ENCODE measurements around the gene RUFY3. TPM values are rescaled to one million over a fixed set of nuclear protein-coding genes. Genes with fewer than 3 reads are reported as not detected.

The RUFY3 gene
- total and polyA plus RNA-seq, 4 donors = 9.2 to 35.2 (median 15.0) TPM

- H3K27ac ChIP-seq (ENCODE audit: low read depth in 1 of 2, low read length in 2 of 2) = no peak overlapping the region
- peaks cover 3 to 19% (median 13%) of the 10 kb centered on the region in 4 donors for H3K36me3 ChIP-seq (ENCODE audit: control insufficient read depth in 4 of 4, insufficient read depth in 3 of 4, low read depth in 1 of 4, low read length in 3 of 4)
- 42% methylated on average over 2 of the region's 2 CpGs for WGBS
- H3K9me3 ChIP-seq (ENCODE audit: control insufficient read depth in 4 of 4, low read length in 3 of 4) = no peaks in the 10 kb centered on the region
- DNase-seq (ENCODE audit: low spot score) = no peak
- no peaks in the 10 kb centered on the region for H3K4me1 ChIP-seq (ENCODE audit: control insufficient read depth in 4 of 4, insufficient read depth in 4 of 4, low read length in 3 of 4)
- H3K4me3 ChIP-seq (ENCODE audit: low read depth in 1 of 3, low read length in 3 of 3) = no peak overlapping the region
- TF ChIP-seq JUND (IDR thresholded peaks at IDR 0.05) = no peak
- TF ChIP-seq FOXA2 (IDR thresholded peaks at IDR 0.05) = no peak
- TF ChIP-seq REST (IDR thresholded peaks at IDR 0.05) = no peak
- TF ChIP-seq HNF4A (conservative IDR thresholded peaks at IDR 0.05) = no peak
- no peak for TF ChIP-seq SP1 (IDR thresholded peaks at IDR 0.05)
- no peak for TF ChIP-seq EGR1 (IDR thresholded peaks at IDR 0.05; ENCODE audit: low read depth in 2 of 2)
- TF ChIP-seq CTCF (IDR thresholded peaks at IDR 0.05; ENCODE audit: low read depth, low read length, missing input control) = no peak
- TF ChIP-seq GABPA (IDR thresholded peaks at IDR 0.05 in 1 of 2, conservative IDR thresholded peaks at IDR 0.05 in 1 of 2) = no peak
- TF ChIP-seq MAX (IDR thresholded peaks at IDR 0.05) = no peak
- no peak for TF ChIP-seq NR2F2 (IDR thresholded peaks at IDR 0.05)
- no peak for TF ChIP-seq HNF4G (IDR thresholded peaks at IDR 0.05)
- TF ChIP-seq YY1 (IDR thresholded peaks at IDR 0.05) = no peak
- no peak for TF ChIP-seq TAF1 (conservative IDR thresholded peaks at IDR 0.05)
- no peak overlapping the region for H3K9ac ChIP-seq (ENCODE audit: low read depth in 1 of 2, low read length in 2 of 2)
- H3K27me3 ChIP-seq (ENCODE audit: control insufficient read depth in 4 of 4, insufficient read depth in 4 of 4, low read length in 3 of 4) = no peaks in the 10 kb centered on the region
These were observed 95.1 kb downstream of the RUFY3 start for GRCh38 chr4:70816894-70817293.

GRCh38 chr4:70818173-70818855, 96.5 kb downstream of the RUFY3 start:
- no peak for DNase-seq (ENCODE audit: low spot score)
- H3K27me3 ChIP-seq (ENCODE audit: control insufficient read depth in 4 of 4, insufficient read depth in 4 of 4, low read length in 3 of 4) = no peaks in the 10 kb centered on the region
- H3K9ac ChIP-seq (ENCODE audit: low read depth in 1 of 2, low read length in 2 of 2) = no peak overlapping the region
- H3K4me1 ChIP-seq (ENCODE audit: control insufficient read depth in 4 of 4, insufficient read depth in 4 of 4, low read length in 3 of 4) = no peaks in the 10 kb centered on the region
- TF ChIP-seq CTCF (IDR thresholded peaks at IDR 0.05; ENCODE audit: low read depth, low read length, missing input control) (no peak), ZBTB33 (IDR thresholded peaks at IDR 0.05) (no peak)
- WGBS = 90% methylated on average over 5 of the region's 5 CpGs
- no peak overlapping the region for H3K4me3 ChIP-seq (ENCODE audit: low read depth in 1 of 3, low read length in 3 of 3)
- H3K36me3 ChIP-seq (ENCODE audit: control insufficient read depth in 4 of 4, insufficient read depth in 3 of 4, low read depth in 1 of 4, low read length in 3 of 4) = peaks cover 6 to 22% (median 18%) of the 10 kb centered on the region in 4 donors
- H3K9me3 ChIP-seq (ENCODE audit: control insufficient read depth in 4 of 4, low read length in 3 of 4) = no peaks in the 10 kb centered on the region
- H3K27ac ChIP-seq (ENCODE audit: low read depth in 1 of 2, low read length in 2 of 2) = no peak overlapping the region
